GM18870 (cell line): ENCODE results near the gene CFAP97D2.
"Not testable (repeated sequence)": the region's sequence is repeated elsewhere in the genome, so short reads cannot be mapped to it uniquely, and the experiment has no call there.

Experiments
- ATAC-seq: cut with Tn5 transposase; IDR thresholded peaks from one replicate; pipeline ENCODE4 v1.9.1; 2021; ENCODE audit warnings: moderate library complexity; ENCODE audit not compliant: unreplicated experiment

The CFAP97D2 gene

DNA sequence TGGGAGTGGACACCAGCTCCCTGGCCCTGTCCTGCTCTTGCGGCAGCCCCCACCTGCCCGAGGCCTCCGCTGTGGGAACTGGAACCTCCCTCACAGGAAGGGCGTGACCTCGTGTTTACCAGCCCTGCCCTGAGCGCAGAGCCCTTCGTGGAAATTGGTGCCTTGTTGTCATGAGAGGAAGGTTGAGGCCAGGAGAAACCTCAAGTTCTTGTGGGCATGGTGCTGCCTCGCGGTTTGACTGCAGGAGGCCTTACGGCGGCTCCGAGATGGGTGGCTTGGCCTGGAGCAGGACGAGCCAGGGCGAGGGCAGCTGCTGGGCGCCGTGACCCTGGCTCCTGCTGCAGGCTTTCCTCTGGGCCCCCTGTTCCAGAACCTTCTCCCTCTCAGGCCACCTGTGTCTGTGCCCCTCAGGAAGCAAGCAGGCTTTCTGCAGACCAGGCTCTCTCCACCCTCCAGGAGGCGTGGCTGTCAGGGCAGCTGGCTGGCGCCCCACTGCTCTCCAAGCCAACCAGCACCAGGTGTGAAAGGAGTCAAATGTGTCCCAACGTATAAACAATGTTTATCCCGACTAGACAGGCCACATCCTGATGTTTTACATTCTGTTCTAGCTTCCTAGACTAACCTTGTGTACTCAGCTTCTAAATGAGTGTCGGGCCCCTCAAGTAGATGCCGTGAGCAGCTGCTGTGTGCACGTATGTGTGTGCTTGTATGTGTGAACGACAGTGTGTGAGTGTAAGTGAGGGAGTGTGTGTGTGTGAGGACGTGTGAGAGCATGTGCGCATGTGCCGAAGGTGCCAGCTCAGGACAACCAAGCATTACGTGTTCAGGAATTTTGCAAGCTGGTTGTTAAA is 36.2 kb upstream of the CFAP97D2 start:
- no peak for ATAC-seq

- ATAC-seq: no peak
Observed at GRCh38 chr13:114143806-114144605, 35.1 kb upstream of the CFAP97D2 start.

DNA sequence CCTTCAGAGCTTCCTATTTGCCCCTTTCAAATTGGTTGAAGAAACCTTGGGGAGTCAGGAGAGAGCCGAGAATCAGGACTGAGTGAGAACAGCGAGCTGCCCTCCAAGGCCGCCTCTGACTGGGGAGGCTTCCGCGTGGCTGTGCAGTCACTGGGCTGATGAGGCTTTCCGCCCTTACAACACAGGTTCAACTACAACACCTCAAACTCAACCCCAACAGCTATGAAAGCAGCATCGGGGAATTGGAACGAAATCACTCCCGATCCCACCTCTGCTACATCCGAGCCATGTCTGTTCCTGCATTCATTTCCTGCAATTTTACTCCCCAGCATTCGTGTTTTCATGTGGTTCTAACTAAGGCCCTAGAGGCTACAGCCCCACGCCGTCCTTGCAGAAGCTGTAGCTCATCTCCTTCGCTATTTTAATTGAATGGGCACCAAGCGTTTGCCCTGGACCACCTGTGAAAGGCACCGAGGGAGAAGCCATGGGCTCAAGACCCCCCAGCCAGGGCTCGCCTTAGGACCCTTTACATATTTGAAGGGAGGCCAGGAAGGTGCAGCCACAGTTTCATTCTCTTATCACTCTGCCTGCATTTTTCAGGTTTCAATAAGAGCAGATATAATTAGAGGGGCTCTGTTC is 34.3 kb upstream of the CFAP97D2 start:
- no peak for ATAC-seq

GRCh38 chr13:114145256-114145655 is 33.8 kb upstream of the CFAP97D2 start:
- ATAC-seq: no peak

DNA sequence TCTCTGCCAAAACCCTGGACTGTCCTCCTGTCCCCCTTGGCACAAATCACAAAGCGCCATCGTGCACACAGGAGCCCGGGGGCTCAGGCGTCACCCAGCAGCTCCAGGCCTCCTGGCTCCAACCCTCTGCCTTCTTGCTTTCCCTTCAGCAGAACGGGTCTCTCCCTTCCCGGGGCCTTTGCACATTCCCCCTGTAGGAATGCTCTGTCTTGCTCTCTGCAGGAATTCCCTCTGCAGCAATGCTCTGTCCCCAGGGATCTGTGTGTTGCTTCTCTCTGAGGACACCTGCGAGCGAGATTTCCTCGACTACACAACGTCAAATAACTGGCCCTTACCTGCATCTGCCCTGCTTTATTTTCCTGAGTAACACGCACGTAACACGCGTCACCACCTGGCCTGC is 33.3 kb upstream of the CFAP97D2 start:
- ATAC-seq: no peak

GRCh38 chr13:114146173-114146572 is 32.9 kb upstream of the CFAP97D2 start:
- no peak for ATAC-seq

GRCh38 chr13:114146629-114147028 is 32.4 kb upstream of the CFAP97D2 start:
- ATAC-seq: no peak

- no peak for ATAC-seq
Observed at GRCh38 chr13:114147803-114148520, 31.1 kb upstream of the CFAP97D2 start.

GRCh38 chr13:114148521-114148855 is 30.6 kb upstream of the CFAP97D2 start:
- ATAC-seq: peak; percentile 85

GRCh38 chr13:114148886-114149285 is 30.2 kb upstream of the CFAP97D2 start:
- not testable (repeated sequence) for ATAC-seq

DNA sequence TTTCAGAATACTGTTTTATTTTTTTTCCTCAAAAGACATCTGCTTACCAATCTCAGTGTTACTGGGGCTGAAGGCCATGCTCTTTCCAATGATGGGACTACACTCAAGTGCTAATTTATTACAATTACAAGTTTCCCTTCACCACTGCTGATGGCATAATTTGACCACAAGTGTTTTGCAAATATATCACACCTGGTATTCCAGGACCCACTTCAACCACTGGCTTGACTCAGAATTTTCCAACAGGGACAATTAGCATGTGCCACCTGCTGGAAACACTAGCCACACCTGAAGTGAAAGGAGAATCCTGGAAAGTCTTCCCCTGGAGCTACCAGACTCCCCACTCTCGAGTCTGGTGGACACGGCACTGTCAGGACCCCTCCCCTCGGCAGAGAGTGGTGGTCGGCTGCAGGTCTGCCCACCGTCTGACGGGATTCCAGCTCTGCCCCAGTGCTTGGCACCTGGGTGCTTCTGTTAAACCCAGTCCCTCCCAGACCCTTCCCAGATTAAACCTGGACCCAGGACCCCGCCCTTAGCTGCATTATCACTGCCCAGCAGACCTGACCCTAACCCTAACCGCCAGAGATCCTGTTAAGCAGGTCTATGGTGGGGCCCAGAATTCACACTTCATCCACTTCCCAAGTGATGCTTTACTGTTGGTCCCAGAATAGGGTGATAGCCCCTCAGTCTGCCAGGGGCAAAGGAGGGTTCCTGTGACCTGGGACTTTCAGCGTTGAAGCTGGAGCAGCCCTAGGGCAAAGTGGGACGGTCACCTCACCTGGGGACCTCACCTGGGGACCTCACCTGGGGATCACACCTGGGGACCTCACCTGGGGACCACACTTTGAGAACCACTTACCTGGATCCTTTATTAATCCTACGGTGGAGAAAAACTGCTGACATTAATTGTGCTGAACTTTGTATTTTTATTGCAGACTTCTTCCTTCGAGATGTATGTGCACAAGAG is 29.0 kb upstream of the CFAP97D2 start:
- no peak for ATAC-seq

DNA sequence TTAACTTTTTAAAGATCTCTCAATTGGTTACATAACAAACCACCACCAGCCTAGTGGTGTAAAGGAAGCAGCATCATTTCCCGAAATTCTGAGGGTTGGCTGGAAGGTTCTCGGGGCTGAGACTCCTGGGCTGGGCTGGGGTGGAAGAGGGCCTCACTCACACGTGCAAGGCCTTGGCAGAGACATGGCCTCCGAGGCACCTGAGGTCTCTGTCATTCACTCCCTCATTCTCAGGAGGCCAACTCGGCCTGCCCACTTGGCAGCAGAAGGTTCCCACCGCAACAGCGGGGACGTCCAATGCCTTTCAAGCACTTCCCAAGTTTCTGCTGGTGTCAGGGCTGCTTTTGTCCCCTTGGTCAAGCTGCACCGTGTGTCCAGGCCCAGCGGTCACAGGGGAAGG is 28.0 kb upstream of the CFAP97D2 start:
- ATAC-seq: no peak

GRCh38 chr13:114151565-114152284 is 27.3 kb upstream of the CFAP97D2 start:
- ATAC-seq: no peak

GRCh38 chr13:114152285-114152645 is 26.8 kb upstream of the CFAP97D2 start:
- ATAC-seq: no peak

- ATAC-seq: no peak
Observed at GRCh38 chr13:114152831-114153371, 26.2 kb upstream of the CFAP97D2 start.

DNA sequence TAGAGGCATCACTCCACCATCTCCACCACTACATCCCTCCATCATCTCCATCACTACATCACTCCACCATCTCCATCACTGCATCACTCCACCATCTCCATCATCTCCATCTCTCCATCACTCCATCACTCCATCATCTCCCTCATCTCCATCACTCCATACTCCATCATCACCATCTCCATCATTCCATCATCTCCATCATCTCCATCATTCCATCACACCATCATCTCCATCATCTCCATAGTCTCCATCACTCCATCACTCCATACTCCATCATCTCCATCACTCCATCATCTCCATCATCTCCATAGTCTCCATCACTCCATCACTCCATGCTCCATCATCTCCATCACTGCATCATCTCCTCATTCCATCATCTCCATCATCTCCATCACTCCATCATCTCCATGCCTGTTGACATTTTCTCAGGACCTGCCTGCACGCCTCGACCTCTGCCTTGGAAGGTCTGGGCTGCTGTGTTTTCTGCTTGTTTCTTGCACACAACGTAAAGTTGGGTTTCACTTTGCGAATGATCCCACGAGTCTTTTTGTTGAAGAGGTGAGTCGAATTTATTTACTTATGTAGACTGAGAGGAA is 25.5 kb upstream of the CFAP97D2 start:
- ATAC-seq: no peak

- no peak for ATAC-seq
Observed at GRCh38 chr13:114154476-114154875, 24.6 kb upstream of the CFAP97D2 start.

DNA sequence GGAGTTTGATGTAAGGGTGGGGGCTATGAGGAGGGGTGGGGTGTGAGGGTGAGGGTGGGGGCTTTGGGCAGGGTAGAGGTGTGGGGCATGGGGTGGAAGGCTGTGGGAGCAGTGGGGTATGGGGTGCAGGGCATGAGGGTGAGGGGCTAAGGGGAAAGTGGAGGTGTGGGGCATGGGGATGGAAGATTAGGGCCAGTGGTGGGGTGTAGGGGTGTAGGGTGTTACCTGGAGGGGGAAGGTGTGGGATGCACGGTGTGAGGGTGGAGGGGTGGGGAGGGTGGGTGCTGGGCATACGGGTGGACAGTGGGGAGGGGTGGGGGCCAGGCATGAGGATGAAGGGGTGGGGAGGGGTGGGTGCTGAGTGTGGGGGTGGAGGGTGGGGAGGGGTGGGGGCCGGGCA is 23.7 kb upstream of the CFAP97D2 start:
- ATAC-seq: no peak
